Mucosa of stomach (tissue), 1 donor: ENCODE results near the gene RAI1.

Experiments used
- H3K27me3 ChIP-seq: one replicate; pipeline ENCODE4 v1.7.0; 2013; ENCODE audit warnings: mild to moderate bottlenecking, low read length; ENCODE audit not compliant: control insufficient read depth, insufficient read depth
- H3K36me3 ChIP-seq: one replicate; pipeline ENCODE4 v1.7.0; 2013; ENCODE audit warnings: low read length; ENCODE audit not compliant: control insufficient read depth, insufficient read depth
- H3K4me1 ChIP-seq: one replicate; pipeline ENCODE4 v1.7.0; 2013; ENCODE audit warnings: mild to moderate bottlenecking, low read length; ENCODE audit not compliant: control insufficient read depth, insufficient read depth
- H3K4me3 ChIP-seq: one replicate; pipeline ENCODE4 v1.7.0; 2013; ENCODE audit warnings: low read length
- H3K9ac ChIP-seq: one replicate; pipeline ENCODE4 v1.7.0; 2013; ENCODE audit warnings: mild to moderate bottlenecking, low read length, moderate library complexity
- H3K9me3 ChIP-seq: one replicate; pipeline ENCODE4 v1.7.0; 2013; ENCODE audit warnings: mild to moderate bottlenecking, low read length, moderate library complexity; ENCODE audit not compliant: control insufficient read depth
- donor health status: Pancreatic carcinoma.

RAI1 gene

DNA sequence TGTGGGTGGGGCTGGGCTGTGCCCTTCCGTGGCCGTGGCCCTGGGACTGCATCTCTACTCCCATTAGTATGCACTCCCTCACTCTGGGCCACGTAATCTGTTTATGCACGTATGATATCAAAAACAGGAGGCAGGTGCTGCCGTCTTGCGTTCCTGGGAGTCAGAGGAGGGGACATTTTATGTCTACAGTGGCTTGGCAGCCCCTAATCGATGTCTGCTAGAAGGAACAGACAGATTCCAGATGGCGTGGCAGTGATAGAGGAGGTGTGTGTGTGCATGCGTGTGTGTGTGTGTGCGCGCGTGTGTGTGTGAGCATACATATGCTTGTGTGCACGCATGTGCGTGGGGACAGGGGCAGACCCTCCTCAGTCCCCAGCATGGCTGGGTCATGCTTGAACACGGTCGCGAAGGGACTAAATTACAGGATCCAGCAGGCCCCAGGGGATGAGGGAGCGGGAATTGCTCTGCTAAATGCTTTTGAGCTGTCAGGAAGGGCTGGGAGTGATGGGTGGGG lies 110.8 kb downstream of the RAI1 start:
- Histone ChIP-seq H3K9ac (no peak overlapping the region), H3K36me3 (peaks cover 5% of the 10 kb centered on the region), H3K9me3 (no peaks in the 10 kb centered on the region), H3K27me3 (no peaks in the 10 kb centered on the region), H3K4me3 (no peak overlapping the region), H3K4me1 (peaks cover 33% of the 10 kb centered on the region)

DNA sequence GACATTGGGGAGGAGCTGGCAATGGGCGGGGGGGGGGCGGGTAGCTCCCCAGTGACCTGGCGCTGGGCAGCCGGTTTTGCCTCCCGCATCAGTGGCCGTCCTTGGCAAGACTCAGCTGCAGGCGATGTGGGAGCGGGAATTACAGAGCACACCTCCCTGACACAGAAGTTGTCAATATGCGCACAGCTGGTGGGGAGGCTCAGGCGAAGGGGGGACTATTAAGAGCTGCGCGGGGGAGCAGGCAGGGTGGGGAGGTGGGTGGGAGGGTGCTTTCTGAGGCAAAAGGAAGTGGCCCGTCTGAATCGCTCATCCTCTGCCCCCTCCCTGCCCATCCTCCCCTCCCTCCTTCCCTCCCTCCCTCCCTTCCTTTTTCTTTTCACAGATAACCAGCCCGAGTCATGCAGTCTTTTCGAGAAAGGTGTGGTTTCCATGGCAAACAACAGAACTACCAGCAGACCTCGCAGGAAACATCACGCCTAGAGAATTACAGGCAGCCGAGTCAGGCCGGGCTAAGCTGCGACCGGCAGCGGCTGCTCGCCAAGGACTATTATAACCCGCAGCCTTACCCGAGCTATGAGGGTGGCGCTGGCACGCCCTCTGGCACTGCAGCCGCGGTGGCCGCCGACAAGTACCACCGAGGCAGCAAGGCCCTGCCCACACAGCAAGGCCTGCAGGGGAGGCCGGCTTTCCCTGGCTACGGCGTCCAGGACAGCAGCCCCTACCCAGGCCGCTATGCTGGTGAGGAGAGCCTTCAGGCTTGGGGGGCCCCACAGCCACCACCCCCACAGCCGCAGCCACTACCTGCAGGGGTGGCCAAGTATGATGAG lies 111.5 kb downstream of the RAI1 start:
- Histone ChIP-seq H3K27me3 (no peaks in the 10 kb centered on the region), H3K4me3 (no peak overlapping the region), H3K9ac (no peak overlapping the region), H3K36me3 (peaks cover 5% of the 10 kb centered on the region), H3K9me3 (no peaks in the 10 kb centered on the region), H3K4me1 (peaks cover 32% of the 10 kb centered on the region)

DNA sequence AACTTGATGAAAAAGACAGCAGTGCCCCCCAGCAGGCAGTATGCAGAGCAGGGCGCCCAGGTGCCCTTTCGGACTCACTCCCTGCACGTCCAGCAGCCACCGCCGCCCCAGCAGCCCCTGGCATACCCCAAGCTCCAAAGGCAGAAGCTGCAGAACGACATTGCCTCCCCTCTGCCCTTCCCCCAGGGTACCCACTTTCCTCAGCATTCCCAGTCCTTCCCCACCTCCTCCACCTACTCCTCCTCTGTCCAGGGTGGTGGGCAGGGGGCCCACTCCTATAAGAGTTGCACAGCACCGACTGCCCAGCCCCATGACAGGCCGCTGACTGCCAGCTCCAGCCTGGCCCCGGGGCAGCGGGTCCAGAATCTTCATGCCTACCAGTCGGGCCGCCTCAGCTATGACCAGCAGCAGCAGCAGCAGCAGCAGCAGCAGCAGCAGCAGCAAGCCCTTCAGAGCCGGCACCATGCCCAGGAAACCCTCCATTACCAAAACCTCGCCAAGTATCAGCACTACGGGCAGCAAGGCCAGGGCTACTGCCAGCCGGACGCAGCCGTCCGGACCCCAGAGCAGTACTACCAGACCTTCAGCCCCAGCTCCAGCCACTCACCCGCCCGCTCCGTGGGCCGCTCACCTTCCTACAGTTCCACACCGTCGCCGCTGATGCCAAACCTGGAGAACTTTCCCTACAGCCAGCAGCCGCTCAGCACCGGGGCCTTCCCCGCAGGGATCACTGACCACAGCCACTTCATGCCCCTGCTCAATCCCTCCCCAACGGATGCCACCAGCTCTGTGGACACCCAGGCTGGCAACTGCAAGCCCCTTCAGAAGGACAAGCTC lies 112.3 kb downstream of the RAI1 start:
- no peaks in the 10 kb centered on the region for H3K9me3 ChIP-seq
- H3K9ac ChIP-seq, result no peak overlapping the region
- no peak overlapping the region for H3K4me3 ChIP-seq
- peaks cover 32% of the 10 kb centered on the region for H3K4me1 ChIP-seq
- H3K27me3 ChIP-seq, result no peaks in the 10 kb centered on the region
- peaks cover 5% of the 10 kb centered on the region for H3K36me3 ChIP-seq

DNA sequence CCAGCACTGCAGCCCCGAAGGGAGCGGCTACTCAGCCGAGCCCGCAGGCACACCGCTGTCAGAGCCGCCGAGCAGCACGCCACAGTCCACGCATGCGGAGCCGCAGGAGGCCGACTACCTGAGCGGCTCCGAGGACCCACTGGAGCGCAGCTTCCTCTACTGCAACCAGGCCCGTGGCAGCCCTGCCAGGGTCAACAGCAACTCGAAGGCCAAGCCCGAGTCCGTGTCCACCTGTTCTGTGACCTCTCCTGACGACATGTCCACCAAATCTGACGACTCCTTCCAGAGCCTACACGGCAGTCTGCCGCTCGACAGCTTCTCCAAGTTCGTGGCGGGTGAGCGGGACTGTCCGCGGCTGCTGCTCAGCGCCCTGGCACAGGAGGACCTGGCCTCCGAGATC lies 113.1 kb downstream of the RAI1 start:
- Histone ChIP-seq H3K36me3 (peaks cover 5% of the 10 kb centered on the region), H3K9ac (no peak overlapping the region), H3K4me1 (peaks cover 32% of the 10 kb centered on the region), H3K27me3 (no peaks in the 10 kb centered on the region), H3K4me3 (no peak overlapping the region), H3K9me3 (no peaks in the 10 kb centered on the region)

DNA sequence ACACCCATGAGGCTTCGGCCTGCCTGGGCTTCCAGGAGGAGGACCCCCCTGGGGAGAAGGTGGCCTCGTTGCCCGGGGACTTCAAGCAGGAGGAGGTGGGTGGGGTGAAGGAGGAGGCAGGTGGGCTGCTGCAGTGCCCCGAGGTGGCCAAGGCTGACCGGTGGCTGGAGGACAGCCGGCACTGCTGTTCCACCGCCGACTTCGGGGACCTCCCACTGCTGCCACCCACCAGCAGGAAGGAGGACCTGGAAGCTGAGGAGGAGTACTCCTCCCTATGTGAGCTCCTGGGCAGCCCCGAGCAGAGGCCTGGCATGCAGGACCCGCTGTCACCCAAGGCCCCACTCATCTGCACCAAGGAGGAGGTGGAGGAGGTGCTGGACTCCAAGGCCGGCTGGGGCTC lies 114.0 kb downstream of the RAI1 start:
- no peaks in the 10 kb centered on the region for H3K9me3 ChIP-seq
- H3K4me3 ChIP-seq, result no peak overlapping the region
- H3K4me1 ChIP-seq, result peaks cover 23% of the 10 kb centered on the region
- H3K9ac ChIP-seq, result no peak overlapping the region
- peaks cover 5% of the 10 kb centered on the region for H3K36me3 ChIP-seq
- H3K27me3 ChIP-seq, result no peaks in the 10 kb centered on the region

DNA sequence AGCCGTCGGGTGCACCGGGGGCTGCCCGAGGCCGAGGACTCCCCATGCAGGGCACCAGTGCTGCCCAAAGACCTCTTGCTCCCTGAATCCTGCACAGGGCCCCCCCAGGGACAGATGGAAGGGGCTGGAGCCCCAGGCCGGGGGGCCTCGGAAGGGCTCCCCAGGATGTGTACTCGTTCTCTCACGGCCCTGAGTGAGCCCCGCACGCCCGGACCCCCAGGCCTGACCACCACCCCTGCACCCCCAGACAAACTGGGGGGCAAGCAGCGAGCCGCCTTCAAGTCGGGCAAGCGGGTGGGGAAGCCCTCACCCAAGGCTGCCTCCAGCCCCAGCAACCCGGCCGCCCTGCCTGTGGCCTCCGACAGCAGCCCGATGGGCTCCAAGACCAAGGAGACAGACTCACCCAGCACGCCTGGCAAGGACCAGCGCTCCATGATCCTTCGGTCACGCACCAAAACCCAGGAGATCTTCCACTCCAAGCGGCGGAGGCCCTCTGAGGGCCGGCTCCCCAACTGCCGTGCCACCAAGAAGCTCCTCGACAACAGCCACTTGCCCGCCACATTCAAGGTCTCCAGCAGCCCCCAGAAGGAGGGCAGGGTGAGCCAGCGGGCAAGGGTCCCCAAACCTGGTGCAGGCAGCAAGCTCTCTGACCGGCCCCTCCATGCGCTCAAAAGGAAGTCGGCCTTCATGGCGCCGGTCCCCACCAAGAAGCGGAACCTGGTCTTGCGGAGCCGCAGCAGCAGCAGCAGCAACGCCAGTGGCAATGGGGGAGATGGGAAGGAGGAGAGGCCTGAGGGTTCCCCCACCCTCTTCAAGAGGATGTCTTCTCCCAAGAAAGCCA lies 114.9 kb downstream of the RAI1 start:
- no peak overlapping the region for H3K4me3 ChIP-seq
- no peak overlapping the region for H3K9ac ChIP-seq
- peaks cover 5% of the 10 kb centered on the region for H3K36me3 ChIP-seq
- peaks cover 17% of the 10 kb centered on the region for H3K4me1 ChIP-seq
- H3K27me3 ChIP-seq, result no peaks in the 10 kb centered on the region
- H3K9me3 ChIP-seq, result no peaks in the 10 kb centered on the region

DNA sequence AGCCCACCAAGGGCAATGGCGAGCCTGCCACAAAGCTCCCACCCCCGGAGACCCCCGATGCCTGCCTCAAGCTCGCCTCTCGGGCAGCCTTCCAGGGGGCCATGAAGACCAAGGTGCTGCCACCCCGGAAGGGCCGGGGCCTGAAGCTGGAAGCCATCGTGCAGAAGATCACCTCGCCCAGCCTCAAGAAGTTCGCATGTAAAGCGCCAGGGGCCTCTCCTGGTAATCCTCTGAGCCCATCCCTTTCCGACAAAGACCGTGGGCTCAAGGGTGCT lies 115.5 kb downstream of the RAI1 start:
- Histone ChIP-seq H3K36me3 (peaks cover 5% of the 10 kb centered on the region), H3K4me3 (no peak overlapping the region), H3K9ac (no peak overlapping the region), H3K9me3 (no peaks in the 10 kb centered on the region), H3K4me1 (peaks cover 12% of the 10 kb centered on the region), H3K27me3 (no peaks in the 10 kb centered on the region)

DNA sequence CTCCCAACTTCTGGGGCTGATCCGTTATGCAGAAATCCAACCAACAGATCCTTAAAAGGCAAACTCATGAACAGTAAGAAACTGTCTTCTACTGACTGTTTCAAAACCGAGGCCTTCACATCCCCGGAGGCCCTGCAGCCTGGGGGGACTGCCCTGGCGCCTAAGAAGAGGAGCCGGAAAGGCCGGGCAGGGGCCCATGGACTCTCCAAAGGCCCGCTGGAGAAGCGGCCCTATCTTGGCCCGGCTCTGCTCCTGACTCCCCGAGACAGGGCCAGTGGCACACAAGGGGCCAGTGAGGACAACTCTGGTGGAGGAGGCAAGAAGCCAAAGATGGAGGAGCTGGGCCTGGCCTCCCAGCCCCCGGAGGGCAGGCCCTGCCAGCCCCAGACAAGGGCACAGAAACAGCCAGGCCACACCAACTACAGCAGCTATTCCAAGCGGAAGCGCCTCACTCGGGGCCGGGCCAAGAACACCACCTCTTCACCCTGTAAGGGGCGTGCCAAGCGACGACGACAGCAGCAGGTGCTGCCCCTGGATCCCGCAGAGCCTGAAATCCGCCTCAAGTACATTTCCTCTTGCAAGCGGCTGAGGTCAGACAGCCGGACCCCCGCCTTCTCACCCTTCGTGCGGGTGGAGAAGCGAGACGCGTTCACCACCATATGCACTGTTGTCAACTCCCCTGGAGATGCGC lies 116.0 kb downstream of the RAI1 start:
- Histone ChIP-seq H3K9me3 (no peaks in the 10 kb centered on the region), H3K4me3 (no peak overlapping the region), H3K36me3 (peaks cover 5% of the 10 kb centered on the region), H3K4me1 (peaks cover 6% of the 10 kb centered on the region), H3K9ac (no peak overlapping the region), H3K27me3 (no peaks in the 10 kb centered on the region)

DNA sequence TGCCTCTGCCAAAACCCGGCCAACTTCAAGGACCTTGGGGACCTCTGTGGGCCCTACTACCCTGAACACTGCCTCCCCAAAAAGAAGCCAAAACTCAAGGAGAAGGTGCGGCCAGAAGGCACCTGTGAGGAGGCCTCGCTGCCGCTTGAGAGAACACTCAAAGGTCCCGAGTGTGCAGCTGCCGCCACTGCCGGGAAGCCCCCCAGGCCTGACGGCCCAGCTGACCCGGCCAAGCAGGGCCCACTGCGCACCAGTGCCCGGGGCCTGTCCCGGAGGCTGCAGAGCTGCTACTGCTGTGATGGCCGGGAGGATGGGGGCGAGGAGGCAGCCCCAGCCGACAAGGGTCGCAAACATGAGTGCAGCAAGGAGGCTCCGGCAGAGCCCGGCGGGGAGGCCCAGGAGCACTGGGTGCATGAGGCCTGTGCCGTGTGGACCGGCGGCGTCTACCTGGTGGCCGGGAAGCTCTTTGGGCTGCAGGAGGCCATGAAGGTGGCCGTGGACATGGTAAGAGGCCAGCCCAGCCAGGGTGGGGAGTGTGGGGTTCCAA lies 116.8 kb downstream of the RAI1 start:
- Histone ChIP-seq H3K4me1 (peaks cover 4% of the 10 kb centered on the region), H3K4me3 (no peak overlapping the region), H3K9ac (no peak overlapping the region), H3K9me3 (no peaks in the 10 kb centered on the region), H3K36me3 (peaks cover 5% of the 10 kb centered on the region), H3K27me3 (no peaks in the 10 kb centered on the region)

DNA sequence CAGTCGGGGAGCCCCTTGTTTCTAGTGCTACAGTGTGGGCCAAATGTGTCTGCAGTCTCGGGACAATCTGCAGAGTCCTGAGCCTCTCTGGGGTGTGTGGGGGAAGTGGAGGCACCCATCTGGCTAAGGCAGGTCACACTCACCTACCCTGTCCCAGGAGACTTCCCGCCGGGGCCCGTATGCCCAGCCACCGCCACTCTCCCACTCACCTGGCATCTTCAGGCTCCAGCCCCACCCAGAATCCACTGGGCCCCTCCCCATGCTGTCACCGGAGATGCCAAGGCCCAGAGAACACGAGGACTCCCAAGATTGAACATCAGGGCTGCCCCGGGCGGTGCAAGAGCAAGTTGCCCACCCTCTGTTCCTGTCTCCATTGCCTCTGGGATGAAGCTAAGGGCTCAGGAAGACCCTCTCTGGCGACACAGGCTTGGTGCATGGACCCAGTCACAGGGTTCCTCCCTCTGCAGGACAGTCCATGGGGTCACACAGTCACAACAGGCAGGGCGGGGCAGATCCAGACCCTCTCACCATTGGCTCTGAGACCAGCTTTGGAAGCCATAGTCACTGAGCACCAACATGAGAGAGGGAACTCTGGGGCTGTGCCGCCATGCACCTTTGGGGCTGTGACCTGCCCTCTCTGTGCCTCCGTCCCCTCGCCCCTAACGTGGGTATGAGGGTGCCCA lies 117.5 kb downstream of the RAI1 start:
- no peak overlapping the region for H3K4me3 ChIP-seq
- H3K9me3 ChIP-seq, result no peaks in the 10 kb centered on the region
- H3K9ac ChIP-seq, result no peak overlapping the region
- peaks cover 5% of the 10 kb centered on the region for H3K36me3 ChIP-seq
- no peaks in the 10 kb centered on the region for H3K4me1 ChIP-seq
- H3K27me3 ChIP-seq, result no peaks in the 10 kb centered on the region

DNA sequence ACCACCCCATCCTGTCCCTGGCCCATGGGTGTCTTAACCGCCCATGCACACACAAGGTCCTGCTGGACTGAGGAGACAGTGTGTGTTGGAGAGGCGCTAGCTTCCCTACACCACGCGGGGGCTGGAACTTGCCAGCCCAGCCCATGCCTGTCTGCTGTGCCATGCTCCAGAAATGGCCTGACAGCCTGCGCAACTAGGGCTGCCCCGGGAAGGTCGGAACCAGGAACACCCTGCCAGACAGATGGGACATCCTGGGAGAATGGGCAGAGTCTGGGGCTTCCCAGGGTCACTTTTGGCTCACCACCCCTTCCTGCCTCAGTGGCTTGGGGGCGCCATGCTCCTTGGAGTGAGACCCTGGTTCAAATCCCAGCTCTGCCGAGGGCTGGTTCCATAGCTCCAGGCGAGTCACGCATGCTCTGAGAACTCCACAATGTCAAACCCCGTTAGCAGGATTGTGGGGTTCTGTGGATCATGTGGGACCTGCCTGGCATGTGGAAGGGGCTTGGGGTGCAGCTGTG lies 119.3 kb downstream of the RAI1 start:
- Histone ChIP-seq H3K4me1 (no peaks in the 10 kb centered on the region), H3K9me3 (no peaks in the 10 kb centered on the region), H3K27me3 (no peaks in the 10 kb centered on the region), H3K36me3 (peaks cover 13% of the 10 kb centered on the region), H3K9ac (no peak overlapping the region), H3K4me3 (no peak overlapping the region)
